ENCODE results near the gene MSX2.

Gene MSX2

GRCh38 chr5:174733836-174734235 is 9.5 kb downstream of the MSX2 start:
- DNase-seq (ENCODE audit: insufficient read length, low spot score), result no peak
- no peak for FAIRE-seq
- no peak for TF ChIP-seq POLR2A (IDR thresholded peaks at IDR 0.05; ENCODE audit: low read depth, low read length)

- FAIRE-seq (no peak), DNase-seq (ENCODE audit: insufficient read length, low spot score) (no peak)
Observed at GRCh38 chr5:174734571-174735497, 10.5 kb downstream of the MSX2 start.

GRCh38 chr5:174735498-174736330 is 11.3 kb downstream of the MSX2 start:
- FAIRE-seq, result no peak
- TF ChIP-seq POLR2A (IDR thresholded peaks at IDR 0.05; ENCODE audit: low read depth, low read length), result no peak
- DNase-seq (ENCODE audit: insufficient read length, low spot score), result no peak

More at GRCh38 chr5:174734571-174735497, 10.5 kb downstream of the MSX2 start:
- no peak for TF ChIP-seq POLR2A (IDR thresholded peaks at IDR 0.05; ENCODE audit: low read depth, low read length)

GRCh38 chr5:174736331-174736721 is 11.9 kb downstream of the MSX2 start:
- no peak for FAIRE-seq
- TF ChIP-seq POLR2A (IDR thresholded peaks at IDR 0.05; ENCODE audit: low read depth, low read length), result no peak
- no peak for DNase-seq (ENCODE audit: insufficient read length, low spot score)

GRCh38 chr5:174736777-174737176 is 12.4 kb downstream of the MSX2 start:
- no peak for DNase-seq (ENCODE audit: insufficient read length, low spot score)
- FAIRE-seq, result no peak

GRCh38 chr5:174737330-174737729 is 12.9 kb downstream of the MSX2 start:
- no peak for TF ChIP-seq POLR2A (IDR thresholded peaks at IDR 0.05; ENCODE audit: low read depth, low read length)
- FAIRE-seq (no peak), DNase-seq (ENCODE audit: insufficient read length, low spot score) (no peak)

More at GRCh38 chr5:174736777-174737176, 12.4 kb downstream of the MSX2 start:
- no peak for TF ChIP-seq POLR2A (IDR thresholded peaks at IDR 0.05; ENCODE audit: low read depth, low read length)

GRCh38 chr5:174741352-174741751 is 17.0 kb downstream of the MSX2 start:
- TF ChIP-seq POLR2A (IDR thresholded peaks at IDR 0.05; ENCODE audit: low read depth, low read length), result no peak
- DNase-seq (ENCODE audit: insufficient read length, low spot score) (no peak), FAIRE-seq (no peak)

GRCh38 chr5:174744896-174745295 is 20.5 kb downstream of the MSX2 start:
- no peak for DNase-seq (ENCODE audit: insufficient read length, low spot score)
- no peak for FAIRE-seq
- TF ChIP-seq POLR2A (IDR thresholded peaks at IDR 0.05; ENCODE audit: low read depth, low read length), result no peak

GRCh38 chr5:174745590-174746103 is 21.3 kb downstream of the MSX2 start:
- no peak for TF ChIP-seq POLR2A (IDR thresholded peaks at IDR 0.05; ENCODE audit: low read depth, low read length)
- FAIRE-seq (no peak), DNase-seq (ENCODE audit: insufficient read length, low spot score) (no peak)

GRCh38 chr5:174750711-174751110 is 26.3 kb downstream of the MSX2 start:
- FAIRE-seq, result no peak
- peak; percentile 25 for DNase-seq (ENCODE audit: insufficient read length, low spot score)
- TF ChIP-seq POLR2A (IDR thresholded peaks at IDR 0.05; ENCODE audit: low read depth, low read length), result no peak

GRCh38 chr5:174751154-174752000 is 27.0 kb downstream of the MSX2 start:
- peak; percentile 30 for DNase-seq (ENCODE audit: insufficient read length, low spot score)
- TF ChIP-seq POLR2A (IDR thresholded peaks at IDR 0.05; ENCODE audit: low read depth, low read length), result peak; percentile 13; the same call in 1 of the 2 replicates
- FAIRE-seq, result no peak

GRCh38 chr5:174752121-174752520 is 27.7 kb downstream of the MSX2 start:
- TF ChIP-seq POLR2A (IDR thresholded peaks at IDR 0.05; ENCODE audit: low read depth, low read length), result no peak

GRCh38 chr5:174755106-174755505 is 30.7 kb downstream of the MSX2 start:
- no peak for DNase-seq (ENCODE audit: insufficient read length, low spot score)
- no peak for TF ChIP-seq POLR2A (IDR thresholded peaks at IDR 0.05; ENCODE audit: low read depth, low read length)
- no peak for FAIRE-seq

More at GRCh38 chr5:174752121-174752520, 27.7 kb downstream of the MSX2 start:
- DNase-seq (ENCODE audit: insufficient read length, low spot score), result no peak
- no peak for FAIRE-seq
